GM12878 (cell line): Measurements from ENCODE around the gene TPCN1. TPM values are rescaled to one million over a fixed set of nuclear protein-coding genes. Genes with fewer than 3 reads are reported as not detected.

ENCODE experiments used
- BCL11A ChIP-seq: IDR thresholded peaks from 2 replicates; pipeline ENCODE4 v1.6.1; 2011; ENCODE audit warnings: low read depth, low read length
- BMI1 ChIP-seq: fragments of 450-650 bp; IDR thresholded peaks from 2 replicates; pipeline ENCODE4 v1.6.1; 2016; ENCODE audit warnings: mild to moderate bottlenecking, moderate library complexity, borderline replicate concordance
- CBX5 ChIP-seq: sonication (generic); IDR thresholded peaks from 2 replicates; pipeline ENCODE4 v1.6.1; 2016; ENCODE audit warnings: low read depth, moderate library complexity, mild to moderate bottlenecking, inconsistent platforms
- CEBPB ChIP-seq, 2 experiments: fragments of 150-350 bp in 1 of 2; IDR thresholded peaks; 2 replicates each; pipeline ENCODE4 v1.6.1; 2012 to 2014; ENCODE audit warnings: low read depth in 2 of 2, low read length in 2 of 2, borderline replicate concordance in 1 of 2, inconsistent platforms in 1 of 2
- CHD2 ChIP-seq: IDR thresholded peaks from 2 replicates; pipeline ENCODE4 v1.6.1; 2011; ENCODE audit warnings: low read depth, low read length, improper control_type of control experiment, borderline replicate concordance
- DPF2 ChIP-seq: fragments of 450-650 bp; IDR thresholded peaks from 2 replicates; pipeline ENCODE4 v1.6.1; 2017; ENCODE audit warnings: mild to moderate bottlenecking
- EED ChIP-seq: sonication (generic); IDR thresholded peaks from 2 replicates; pipeline ENCODE4 v1.6.1; 2016; ENCODE audit warnings: antibody characterized with exemption, low read depth
- EGR1 ChIP-seq, 2 experiments: IDR thresholded peaks; 1 replicate in 1 of 2; 2 replicates in 1 of 2; pipeline ENCODE4 v1.6.1; 2011 to 2012; ENCODE audit warnings: low read depth in 2 of 2, low read length in 2 of 2, borderline replicate concordance in 1 of 2, mild to moderate bottlenecking in 1 of 2, moderate library complexity in 1 of 2
- EZH2 ChIP-seq: IDR thresholded peaks from 2 replicates; pipeline ENCODE4 v1.6.1; 2012; ENCODE audit warnings: low read depth, mild to moderate bottlenecking, control low read depth, inconsistent platforms, low read length, borderline replicate concordance; ENCODE audit not compliant: control insufficient read depth
- FOXK2 ChIP-seq: fragments of 450-650 bp; IDR thresholded peaks from 2 replicates; pipeline ENCODE4 v1.6.1; 2017; ENCODE audit warnings: mild to moderate bottlenecking, moderate library complexity
- HDAC2 ChIP-seq: fragments of 200-600 bp; sonication (generic); IDR thresholded peaks from 2 replicates; pipeline ENCODE4 v1.6.1; 2017
- KAT2A ChIP-seq: conservative IDR thresholded peaks from 2 replicates; pipeline ENCODE4 v1.6.1; 2011; ENCODE audit warnings: low read depth, low read length; ENCODE audit not compliant: control insufficient read depth
- KDM1A ChIP-seq: fragments of 200-600 bp; sonication (generic); IDR thresholded peaks from 2 replicates; pipeline ENCODE4 v1.6.1; 2016; ENCODE audit warnings: borderline replicate concordance
- KLF5 ChIP-seq: fragments of 450-650 bp; IDR thresholded peaks from 2 replicates; pipeline ENCODE4 v1.6.1; 2014; ENCODE audit warnings: mild to moderate bottlenecking; ENCODE audit not compliant: partially characterized antibody
- LARP7 ChIP-seq: fragments of 450-650 bp; IDR thresholded peaks from 2 replicates; pipeline ENCODE4 v1.6.1; 2017; ENCODE audit warnings: mild to moderate bottlenecking
- MLLT1 ChIP-seq: fragments of 450-650 bp; IDR thresholded peaks from 2 replicates; pipeline ENCODE4 v1.6.1; 2016; ENCODE audit warnings: mild to moderate bottlenecking
- NFYA ChIP-seq: IDR thresholded peaks from 2 replicates; pipeline ENCODE4 v1.6.1; 2011; ENCODE audit warnings: low read depth, mild to moderate bottlenecking, low read length, improper control_type of control experiment, borderline replicate concordance
- NR2C1 ChIP-seq: fragments of 450-650 bp; IDR thresholded peaks from 2 replicates; pipeline ENCODE4 v1.6.1; 2017; ENCODE audit warnings: antibody characterized with exemption, mild to moderate bottlenecking, moderate library complexity
- NR2F1 ChIP-seq: fragments of 450-650 bp; conservative IDR thresholded peaks from 2 replicates; pipeline ENCODE4 v1.6.1; 2017; ENCODE audit warnings: mild to moderate bottlenecking
- POLR2AphosphoS5 ChIP-seq: IDR thresholded peaks from 2 replicates; pipeline ENCODE4 v1.6.1; 2011; ENCODE audit warnings: mild to moderate bottlenecking, low read length, inconsistent platforms
- SMC3 ChIP-seq: IDR thresholded peaks from 2 replicates; pipeline ENCODE4 v1.6.1; 2011; ENCODE audit warnings: low read length, improper control_type of control experiment, borderline replicate concordance
- TCF3 ChIP-seq: IDR thresholded peaks from 2 replicates; pipeline ENCODE4 v1.6.1; 2012; ENCODE audit warnings: low read depth, mild to moderate bottlenecking, low read length, borderline replicate concordance; ENCODE audit not compliant: insufficient read depth
- YY1 ChIP-seq: IDR thresholded peaks from 2 replicates; pipeline ENCODE4 v1.6.1; 2011; ENCODE audit warnings: low read depth, mild to moderate bottlenecking, low read length
- ZNF207 ChIP-seq: fragments of 450-650 bp; IDR thresholded peaks from 2 replicates; pipeline ENCODE4 v1.6.1; 2014; ENCODE audit warnings: antibody characterized with exemption, mild to moderate bottlenecking, borderline replicate concordance
- polyA plus RNA-seq, 11 experiments: library from polyadenylated mRNA; depleted of rRNA in 4 of 11; unstranded in 6 of 11; stranded (reverse) in 5 of 11; fragments of >200 nt; fragmentation: Nextera tagmentation in 4 of 11; fragmentation: Illumina TruSeq in 1 of 11; extraction: Ambion mirVana in 4 of 11; extraction: Trizol in 1 of 11; gene quantifications; 1 replicate in 1 of 11; 2 replicates in 10 of 11; pipeline versions ENCODE4 v1.2.1 to v1.2.3, GENCODE V29; 2011 to 2016; ENCODE audit warnings: inconsistent platforms in 2 of 11, missing spikeins in 2 of 11, low read depth in 1 of 11
- total RNA-seq, 4 experiments: library from RNA; depleted of rRNA in 3 of 4; stranded (reverse); fragments of >200 nt in 3 of 4; fragmentation: Illumina TruSeq in 1 of 4; extraction: Trizol in 1 of 4; gene quantifications; 2 replicates each; pipeline versions ENCODE4 v1.2.1 to v1.2.3, GENCODE V29; 2013 to 2021
- TF ChIP-seq, protein P1 (sequence below): IDR thresholded peaks from 2 replicates; pipeline ENCODE4 v1.6.1; 2011; ENCODE audit warnings: borderline replicate concordance, low read depth, mild to moderate bottlenecking, moderate library complexity, low read length; ENCODE audit not compliant: insufficient read depth, poor library complexity, severe bottlenecking
- TF ChIP-seq, protein P2 (sequence below): fragments of 450-650 bp; IDR thresholded peaks from 2 replicates; pipeline ENCODE4 v1.6.1; 2017; ENCODE audit warnings: mild to moderate bottlenecking, low read depth, inconsistent platforms; ENCODE audit not compliant: poor library complexity, severe bottlenecking

Gene TPCN1
- total and polyA plus RNA-seq, 10 of the 15 experiments (the other 5 are each of a cell fraction or from before 2014, with no cell fraction given): 0.79 to 30.9 (median 19.4) TPM

DNA sequence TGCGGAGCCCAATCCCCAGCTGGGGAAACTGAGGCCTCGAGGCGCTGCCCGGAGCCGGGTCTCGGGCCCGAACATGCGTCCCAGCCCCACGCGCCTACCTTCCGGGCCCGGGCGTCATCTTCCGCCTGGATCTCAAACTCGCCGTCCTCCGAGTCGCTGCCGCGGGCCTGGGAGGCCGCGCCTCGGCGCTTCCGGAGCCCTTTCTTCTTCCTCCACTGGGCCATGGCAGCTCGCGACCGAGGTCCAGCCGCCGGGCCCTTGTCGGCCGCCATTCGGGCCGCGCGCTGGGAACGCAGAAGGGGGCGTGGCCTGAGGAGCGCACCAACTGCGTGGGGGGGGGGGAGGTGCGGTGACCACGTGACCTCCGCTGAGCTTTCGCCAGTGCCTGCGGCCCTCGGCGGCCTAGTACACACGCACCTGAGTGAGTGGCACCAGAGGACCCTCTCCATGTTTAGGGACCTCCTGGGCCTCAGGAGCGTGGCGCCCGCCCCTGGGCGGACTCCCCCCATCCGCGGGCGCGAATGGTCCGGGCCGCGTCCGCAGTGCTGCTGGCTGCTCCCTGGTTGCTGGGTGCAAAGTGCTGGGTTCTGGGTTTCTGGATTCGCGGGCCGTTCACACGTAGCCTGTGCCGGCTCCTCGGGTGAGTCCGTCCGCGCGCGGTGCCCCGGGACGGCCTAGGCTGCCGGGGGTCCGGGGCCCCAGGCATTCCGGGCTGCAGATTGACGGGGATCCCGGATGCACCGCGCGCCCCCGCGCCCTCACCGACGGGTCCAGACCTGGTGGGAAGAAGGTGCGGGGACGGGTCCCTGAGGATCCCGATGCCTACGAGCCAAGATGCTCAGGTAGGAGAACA is 35.9 kb upstream of the TPCN1 start, which contains the start of the genes DDX54 and RITA1 (continued):
- TF ChIP-seq, protein P1, sequence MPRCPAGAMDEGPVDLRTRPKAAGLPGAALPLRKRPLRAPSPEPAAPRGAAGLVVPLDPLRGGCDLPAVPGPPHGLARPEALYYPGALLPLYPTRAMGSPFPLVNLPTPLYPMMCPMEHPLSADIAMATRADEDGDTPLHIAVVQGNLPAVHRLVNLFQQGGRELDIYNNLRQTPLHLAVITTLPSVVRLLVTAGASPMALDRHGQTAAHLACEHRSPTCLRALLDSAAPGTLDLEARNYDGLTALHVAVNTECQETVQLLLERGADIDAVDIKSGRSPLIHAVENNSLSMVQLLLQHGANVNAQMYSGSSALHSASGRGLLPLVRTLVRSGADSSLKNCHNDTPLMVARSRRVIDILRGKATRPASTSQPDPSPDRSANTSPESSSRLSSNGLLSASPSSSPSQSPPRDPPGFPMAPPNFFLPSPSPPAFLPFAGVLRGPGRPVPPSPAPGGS: no peak
- no peak for TF ChIP-seq NFYA
- TF ChIP-seq KLF5: peak; percentile 99
- TF ChIP-seq DPF2: peak; percentile 89; the same call in 1 of the 2 replicates
- 0 out of 2 replicates have a peak, but pooled peaks have one; percentile 64 for TF ChIP-seq MLLT1
- TF ChIP-seq CHD2: 0 out of 2 replicates have a peak, but pooled peaks have one; percentile 4
- peak; percentile 64 for TF ChIP-seq ZNF207
- TF ChIP-seq EED: no peak; the same call in 1 of the 2 replicates
- TF ChIP-seq POLR2AphosphoS5: peak; percentile 83
- no peak; the same call in 1 of the 2 replicates for TF ChIP-seq SMC3
- TF ChIP-seq EZH2: no peak
- no peak for TF ChIP-seq KAT2A
- no peak for TF ChIP-seq KDM1A
- 0 out of 2 replicates have a peak, but pooled peaks have one; percentile 31 for TF ChIP-seq CBX5
- TF ChIP-seq, protein P2, sequence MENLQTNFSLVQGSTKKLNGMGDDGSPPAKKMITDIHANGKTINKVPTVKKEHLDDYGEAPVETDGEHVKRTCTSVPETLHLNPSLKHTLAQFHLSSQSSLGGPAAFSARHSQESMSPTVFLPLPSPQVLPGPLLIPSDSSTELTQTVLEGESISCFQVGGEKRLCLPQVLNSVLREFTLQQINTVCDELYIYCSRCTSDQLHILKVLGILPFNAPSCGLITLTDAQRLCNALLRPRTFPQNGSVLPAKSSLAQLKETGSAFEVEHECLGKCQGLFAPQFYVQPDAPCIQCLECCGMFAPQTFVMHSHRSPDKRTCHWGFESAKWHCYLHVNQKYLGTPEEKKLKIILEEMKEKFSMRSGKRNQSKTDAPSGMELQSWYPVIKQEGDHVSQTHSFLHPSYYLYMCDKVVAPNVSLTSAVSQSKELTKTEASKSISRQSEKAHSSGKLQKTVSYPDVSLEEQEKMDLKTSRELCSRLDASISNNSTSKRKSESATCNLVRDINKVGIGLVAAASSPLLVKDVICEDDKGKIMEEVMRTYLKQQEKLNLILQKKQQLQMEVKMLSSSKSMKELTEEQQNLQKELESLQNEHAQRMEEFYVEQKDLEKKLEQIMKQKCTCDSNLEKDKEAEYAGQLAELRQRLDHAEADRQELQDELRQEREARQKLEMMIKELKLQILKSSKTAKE: peak; percentile 29
- TF ChIP-seq NR2C1: no peak
- TF ChIP-seq NR2F1: peak; percentile 55; the same call in 1 of the 2 replicates
- TF ChIP-seq BMI1: no peak
- TF ChIP-seq BCL11A: no peak
- no peak for TF ChIP-seq CEBPB (IDR thresholded peaks at IDR 0.05; ENCODE audit: borderline replicate concordance in 1 of 2, low read depth in 2 of 2, low read length in 2 of 2)
- TF ChIP-seq TCF3: 0 out of 2 replicates have a peak, but pooled peaks have one; percentile 15
- TF ChIP-seq EGR1 (IDR thresholded peaks at IDR 0.05; ENCODE audit: borderline replicate concordance in 1 of 2, low read depth in 2 of 2, low read length in 2 of 2): peak in 1 of 2 experiments; percentile 37; a peak in 1 of 3 replicates
- peak; percentile 95 for TF ChIP-seq YY1
- 0 out of 2 replicates have a peak, but pooled peaks have one; percentile 66 for TF ChIP-seq LARP7
- no peak for TF ChIP-seq HDAC2
- peak; percentile 99 for TF ChIP-seq FOXK2
